HG02759 (cell line): ENCODE measurements around the gene RASSF4.

Experiments used
- ATAC-seq: cut with Tn5 transposase; IDR thresholded peaks from one replicate; pipeline ENCODE4 v1.9.1; 2021; ENCODE audit warnings: mild to moderate bottlenecking, moderate library complexity; ENCODE audit not compliant: unreplicated experiment

The RASSF4 gene

DNA sequence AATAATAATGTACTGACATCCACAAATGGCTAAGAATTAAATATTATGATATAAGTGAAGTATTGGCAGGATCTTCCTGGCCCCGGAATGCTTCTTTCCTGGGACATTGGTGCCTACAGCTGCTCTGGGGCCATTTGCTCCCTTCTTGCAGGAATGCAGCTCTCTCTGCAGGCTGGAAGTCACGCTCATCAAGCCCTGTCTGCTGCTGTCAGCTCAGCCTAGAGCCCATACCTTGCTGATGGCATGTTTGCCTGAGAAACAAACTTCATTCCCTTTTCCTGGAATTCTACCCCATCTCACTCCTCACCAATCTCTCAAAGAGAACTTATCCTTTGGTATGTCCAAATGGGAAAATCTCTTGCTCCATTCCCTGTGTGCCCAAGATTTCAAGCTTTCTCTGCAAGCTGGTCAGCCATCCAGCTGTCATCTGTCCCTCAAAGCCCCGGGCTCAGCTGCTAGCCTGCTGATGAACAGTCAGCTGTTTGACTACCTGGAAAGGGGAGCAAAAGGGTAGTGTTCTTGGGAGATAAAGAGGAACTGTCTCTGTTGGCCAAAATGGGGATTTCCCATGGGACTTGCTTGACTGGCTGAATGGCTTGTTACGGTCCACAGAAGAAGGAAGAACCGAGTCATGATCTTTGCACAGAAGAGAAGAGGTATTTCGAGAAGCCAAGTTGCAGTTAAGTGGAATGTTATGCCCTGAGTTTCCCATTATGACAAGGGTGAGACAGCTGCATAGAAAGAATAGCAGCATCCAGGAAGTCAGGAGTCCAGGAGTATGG, 12.0 kb upstream of the RASSF4 start:
- peak; percentile 70 for ATAC-seq

DNA sequence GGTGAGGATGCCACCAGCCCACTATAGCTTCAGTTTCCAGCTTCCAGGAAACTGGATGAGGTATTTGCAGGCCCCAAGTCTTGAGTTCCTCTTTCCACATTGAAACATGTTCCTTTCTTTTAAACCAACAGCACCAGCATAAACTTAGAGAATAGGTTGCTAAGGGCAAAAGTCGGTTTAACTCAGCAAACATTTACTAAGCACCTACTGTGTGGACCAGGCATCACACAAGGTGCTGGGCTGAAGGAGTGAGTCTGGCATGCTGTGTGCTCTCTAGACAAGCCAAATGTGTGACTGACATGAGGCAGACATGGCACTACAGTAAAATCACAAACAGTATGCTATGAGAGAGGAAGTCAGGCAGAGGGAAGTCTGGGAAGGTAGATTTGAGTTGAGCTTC, 11.0 kb upstream of the RASSF4 start:
- no peak for ATAC-seq

DNA sequence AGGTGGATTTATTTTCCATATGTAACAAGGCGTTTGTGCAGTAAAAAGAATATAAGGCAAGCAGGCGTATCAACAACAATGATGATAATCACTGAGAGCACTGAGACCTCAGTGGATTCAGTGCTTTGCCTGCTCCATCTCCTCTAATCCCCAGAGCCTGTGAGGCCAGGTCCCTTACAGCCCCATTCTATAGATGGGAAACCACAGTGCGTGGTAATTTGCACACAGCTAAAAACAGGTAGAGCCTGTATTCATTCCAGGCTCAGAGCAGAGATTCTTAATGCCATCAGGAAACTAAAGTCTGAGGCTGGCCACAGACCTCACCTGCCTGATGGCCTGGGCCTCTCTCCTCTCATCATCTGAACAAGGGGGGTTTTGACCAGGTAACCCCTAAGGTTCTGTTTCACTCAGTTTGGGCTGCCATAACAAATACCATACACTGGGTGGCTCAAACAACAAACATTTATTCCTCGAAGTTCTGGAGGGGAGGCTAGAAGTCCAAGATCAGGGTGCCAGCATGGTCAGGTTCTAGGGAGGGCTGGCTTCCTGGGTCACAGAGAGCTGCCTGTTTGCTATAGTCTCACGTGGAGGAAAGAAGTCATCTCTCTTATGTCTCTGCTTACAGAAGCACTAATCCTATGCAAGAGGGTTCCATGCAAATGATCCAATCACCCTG, 10.3 kb upstream of the RASSF4 start:
- no peak for ATAC-seq

DNA sequence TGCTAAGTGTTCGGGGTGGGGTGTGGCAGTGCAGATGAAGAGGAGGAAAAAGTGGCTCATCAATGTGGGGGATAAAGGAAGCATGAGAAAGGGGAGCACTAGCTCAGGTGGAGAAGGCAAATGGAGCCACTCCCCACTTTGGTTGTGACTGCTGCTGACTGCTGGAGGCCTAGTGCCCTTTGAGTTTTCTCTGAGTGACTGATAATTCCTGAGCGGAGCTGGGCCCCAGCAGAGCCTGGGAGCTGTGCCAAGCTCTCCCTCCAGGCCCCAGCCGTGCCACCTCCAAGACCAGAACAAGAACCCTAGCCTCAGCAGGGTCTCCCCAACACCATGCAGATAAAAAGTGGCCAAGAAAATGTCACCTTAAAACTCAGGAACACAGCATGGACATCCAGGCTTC, 9.7 kb upstream of the RASSF4 start:
- ATAC-seq: no peak

- ATAC-seq: no peak
Observed at GRCh38 chr10:44950326-44951225, 9.0 kb upstream of the RASSF4 start.

DNA sequence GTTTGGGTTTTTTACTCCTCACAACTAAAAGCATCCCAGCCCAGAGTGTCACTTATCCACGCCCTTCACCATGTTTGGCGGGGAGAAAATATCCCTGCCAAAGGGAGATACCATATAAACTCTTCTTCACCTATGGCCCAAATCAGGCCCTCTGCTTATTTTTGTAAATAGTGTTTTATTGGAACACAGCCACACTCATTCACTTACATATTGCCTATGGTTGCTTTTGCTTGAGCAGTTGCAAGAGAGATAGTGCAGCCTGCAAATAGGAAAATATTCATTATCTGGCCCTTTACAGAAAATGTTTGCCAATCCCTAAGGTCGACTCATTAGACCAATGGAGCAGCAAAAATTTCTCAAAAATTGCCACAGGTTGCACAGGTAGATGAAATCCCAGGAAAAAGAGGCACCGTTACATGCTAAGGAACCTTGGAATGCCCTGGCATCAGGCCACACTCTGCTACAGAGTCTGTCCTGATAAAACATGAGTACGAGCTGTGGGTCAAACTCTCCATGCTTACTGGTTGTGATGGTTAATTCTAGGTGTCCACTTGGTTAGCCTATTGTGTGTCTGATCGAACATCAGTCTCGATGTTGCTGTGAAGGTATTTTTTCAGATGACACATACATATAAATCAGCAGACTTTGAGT, 7.9 kb upstream of the RASSF4 start:
- no peak for ATAC-seq

DNA sequence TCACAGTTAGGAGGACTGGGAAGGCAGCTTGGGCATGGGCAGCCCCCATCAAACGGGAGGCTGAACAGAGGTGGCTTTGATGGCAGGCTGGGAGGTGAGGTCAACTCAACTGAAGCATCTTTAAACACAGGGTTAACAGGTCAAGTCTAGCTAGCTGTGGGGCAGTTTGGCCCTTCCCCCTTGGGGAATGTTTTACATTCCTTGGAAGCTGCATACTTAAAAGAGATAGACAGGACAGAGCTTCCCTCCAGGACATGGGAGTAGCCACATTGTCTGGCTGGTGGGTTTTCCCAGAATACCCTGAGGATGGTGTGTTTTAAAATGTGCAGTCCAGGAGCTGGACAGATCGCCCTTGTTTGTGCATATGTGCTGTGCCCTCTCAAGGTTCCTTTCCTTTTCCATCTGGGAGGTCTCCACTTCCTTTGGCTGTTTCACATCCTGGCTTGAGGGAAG, 6.8 kb upstream of the RASSF4 start:
- ATAC-seq: no peak

DNA sequence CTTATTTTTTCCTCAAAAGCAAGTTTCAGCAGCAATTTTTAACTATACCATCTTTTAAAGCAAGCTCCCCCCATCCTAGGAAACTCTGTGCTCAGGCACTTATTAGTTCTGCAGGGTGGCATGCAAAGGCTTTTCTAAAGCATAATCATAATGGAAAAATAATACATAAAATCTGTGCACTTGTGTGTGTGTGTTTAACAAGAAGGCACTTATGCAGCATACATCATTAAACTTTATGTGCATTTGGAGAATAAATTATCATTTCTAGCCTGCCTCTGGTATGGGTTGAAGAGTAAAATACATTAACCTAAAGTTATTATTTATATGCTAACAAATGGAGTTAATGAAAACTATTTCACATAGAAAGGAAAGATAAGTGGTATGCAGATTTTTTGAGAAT, 5.6 kb upstream of the RASSF4 start:
- ATAC-seq: no peak

DNA sequence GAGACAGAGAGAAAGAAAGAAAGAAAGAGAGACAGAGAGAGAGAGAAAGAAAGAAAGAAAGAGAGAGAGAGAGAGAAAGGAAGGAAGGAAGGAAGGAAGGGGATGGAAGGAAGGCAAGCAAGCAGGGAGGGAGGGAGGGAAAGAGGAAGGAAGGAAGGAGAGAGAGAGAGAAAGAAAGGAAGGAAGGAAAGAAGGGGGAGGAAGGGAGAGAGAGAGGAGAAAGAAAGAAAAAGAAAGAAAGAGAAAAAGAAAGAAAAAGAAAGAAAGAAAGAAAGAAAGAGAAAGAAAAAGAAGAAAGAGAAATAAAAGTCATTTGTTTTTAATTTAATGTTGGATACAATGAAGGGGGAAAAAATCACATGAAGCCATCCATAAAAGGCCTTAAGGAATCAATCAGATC, 4.6 kb upstream of the RASSF4 start:
- ATAC-seq: no peak

- ATAC-seq: no peak
Observed at GRCh38 chr10:44955413-44956070, 4.1 kb upstream of the RASSF4 start.

DNA sequence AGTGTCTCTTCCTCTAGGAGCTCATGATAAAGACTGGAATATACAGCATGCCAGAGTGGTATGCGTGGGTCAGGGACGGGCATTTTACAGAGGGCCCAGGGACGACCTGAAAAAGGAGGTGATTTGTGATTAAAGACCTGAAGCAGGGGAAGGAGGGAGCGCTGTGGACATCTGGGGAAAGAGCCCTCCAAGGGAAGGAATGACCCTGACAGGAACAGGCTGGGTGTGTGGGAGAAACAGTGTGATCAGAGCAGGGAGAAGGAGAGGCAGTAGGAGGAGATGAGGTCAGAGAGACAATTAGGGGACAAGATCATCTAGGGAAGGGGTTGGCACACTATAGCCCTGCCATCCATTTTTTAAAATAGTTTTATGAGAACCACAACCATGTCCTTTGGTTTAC, 3.4 kb upstream of the RASSF4 start:
- no peak for ATAC-seq

DNA sequence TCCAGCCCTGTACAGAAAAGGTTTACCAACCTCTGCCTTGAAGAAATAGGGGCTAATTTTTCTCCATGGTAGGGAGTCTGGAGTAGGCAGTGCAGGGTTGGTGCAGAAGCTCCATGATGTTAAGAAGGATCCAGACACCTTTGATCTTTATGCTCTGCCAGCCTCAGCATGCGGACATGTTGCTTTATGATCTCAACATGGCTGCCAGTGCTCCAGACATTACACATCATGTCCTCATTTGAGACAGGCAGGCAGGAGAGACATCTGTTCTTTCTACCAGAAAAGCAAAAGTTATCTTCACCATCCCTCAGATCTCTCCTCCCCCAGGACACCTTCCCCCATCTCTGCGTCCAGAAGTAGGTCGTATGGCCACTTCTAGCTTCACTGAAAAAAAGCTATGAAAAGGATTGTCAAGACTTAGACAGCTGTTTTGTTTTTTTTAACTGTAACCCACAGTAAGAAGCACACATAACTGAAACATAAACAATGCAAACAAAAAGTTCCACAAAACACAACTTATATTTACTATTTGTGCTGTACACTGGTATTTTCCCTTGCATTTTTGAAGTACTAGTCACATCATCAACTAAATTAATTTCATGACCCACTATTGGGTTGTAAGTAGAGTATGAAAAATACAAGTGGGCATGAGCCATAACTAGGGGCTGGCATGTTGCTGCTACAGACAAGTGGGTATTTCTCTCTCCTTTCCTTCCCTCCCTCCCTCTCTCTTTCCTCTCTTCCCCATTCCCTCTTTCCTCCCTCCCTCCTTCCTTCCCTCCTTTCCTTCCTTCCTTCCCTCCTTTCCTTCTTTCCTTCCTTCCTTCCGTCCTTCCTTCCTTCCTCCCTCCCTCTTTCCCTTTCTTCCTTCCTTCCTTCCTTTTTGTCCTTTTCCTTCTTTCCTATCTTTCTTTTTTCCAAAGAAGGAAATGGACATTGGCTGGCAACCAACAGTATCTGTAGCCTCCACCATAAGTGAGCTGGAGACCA, 2.6 kb upstream of the RASSF4 start:
- ATAC-seq: no peak

- no peak for ATAC-seq
Observed at GRCh38 chr10:44958196-44958897, 1.3 kb upstream of the RASSF4 start.

DNA sequence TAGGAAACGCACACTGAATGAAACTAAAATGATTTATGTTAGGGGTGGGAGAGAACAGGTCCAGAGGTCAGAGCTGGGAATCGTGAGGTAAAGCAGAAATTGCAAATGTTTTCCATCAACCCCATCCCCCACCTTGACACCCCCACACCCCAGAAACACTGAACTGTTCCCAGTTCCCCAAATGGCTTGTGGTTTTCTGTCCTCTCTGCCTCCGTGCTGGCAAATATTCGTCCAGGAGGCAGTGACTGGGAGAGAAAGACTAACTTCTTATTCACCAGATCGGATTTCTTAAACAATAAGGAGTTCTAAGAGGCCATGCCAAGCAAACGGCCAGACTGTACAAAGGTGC, 730 bp upstream of the RASSF4 start:
- no peak for ATAC-seq

DNA sequence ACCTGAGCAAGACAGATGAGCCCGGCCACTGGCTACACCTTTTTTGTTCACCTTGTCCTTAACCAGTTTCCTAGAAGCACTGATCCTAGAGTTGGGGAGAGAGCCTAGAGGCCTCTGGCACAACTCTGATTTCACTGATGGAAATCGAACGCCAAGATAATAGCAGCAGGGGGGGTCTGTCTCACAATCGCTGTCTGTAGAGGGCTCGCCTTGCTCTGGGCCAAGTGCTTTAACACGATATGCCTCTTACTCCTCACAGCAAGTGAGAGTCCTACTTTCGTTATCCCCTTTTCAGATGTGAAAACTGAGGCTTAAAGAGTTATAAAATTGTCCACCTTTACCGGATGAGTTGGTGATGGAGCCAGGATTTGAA, 472 bp downstream of the RASSF4 start:
- ATAC-seq: no peak

GRCh38 chr10:44960482-44961229, 1.1 kb downstream of the RASSF4 start:
- ATAC-seq: no peak

GRCh38 chr10:44961230-44961571, 1.6 kb downstream of the RASSF4 start:
- no peak for ATAC-seq
